HepG2 (cell line): ENCODE data around the gene MAP2K5.

Source experiments
- ASH2L ChIP-seq: fragments of 300-600, 200-600 bp; sonication (generic); IDR thresholded peaks from 2 replicates; pipeline ENCODE4 v1.7.0; 2017; ENCODE audit warnings: low read depth, mild to moderate bottlenecking, moderate library complexity, mixed read lengths, low read length; ENCODE audit not compliant: insufficient read length
- EZH2 ChIP-seq: conservative IDR thresholded peaks from 2 replicates; pipeline ENCODE4 v1.6.1; 2012; ENCODE audit warnings: mild to moderate bottlenecking, low read depth, low read length, moderate library complexity
- NCOA1 ChIP-seq: sonication (generic); formaldehyde crosslinking; IDR thresholded peaks from 2 replicates; pipeline ENCODE4 v1.9.0; 2021; ENCODE audit warnings: missing genetic modification reagents
- SKIL ChIP-seq: sonication (generic); formaldehyde crosslinking; IDR thresholded peaks from 2 replicates; pipeline ENCODE4 v1.8.0; 2022; ENCODE audit warnings: missing genetic modification reagents, mild to moderate bottlenecking, moderate library complexity, borderline replicate concordance

GRCh38 chr15:67554580-67554979 lies 12.1 kb downstream of the MAP2K5 start:
- no peak for TF ChIP-seq EZH2
- no peak for TF ChIP-seq NCOA1 (CRISPR knock-in tag)
- no peak for TF ChIP-seq SKIL (CRISPR knock-in tag)
- no peak for TF ChIP-seq ASH2L
